IMR-90 (cell line): ENCODE data around the gene DPH3. TPM values are rescaled to one million over a fixed set of nuclear protein-coding genes. Genes with fewer than 3 reads are reported as not detected.

ENCODE experiments used
- ATAC-seq: fragments of 200-7000 bp; cut with Tn5 transposase; 2 replicates; pipeline ENCODE4 v1.9.1; 2020; ENCODE audit warnings: low read depth, mild to moderate bottlenecking, moderate library complexity
- BruUV-seq: library from RNA; stranded (reverse); fragments of 400-500 nt; replicated peaks from 2 replicates; lab custom pipeline; 2021; lab: Mats Ljungman, UMichigan
- CTCF ChIA-PET: fragments of 300-600 bp; formaldehyde crosslinking; extraction: SDS; loops from one replicate; lab custom pipeline; 2021; ENCODE audit warnings: antibody characterized with exemption; lab: Yijun Ruan, JAX
- POLR2A ChIA-PET: fragments of 300-600 bp; sonication (Branson Sonifier 250); formaldehyde crosslinking; loops from one replicate; lab custom pipeline; 2022; ENCODE audit warnings: antibody characterized with exemption; ENCODE audit not compliant: unreplicated experiment; lab: Charles Lee
- DNase-seq: peaks from one replicate; pipeline ENCODE4 v3.0.0; 2013
- H2AFZ ChIP-seq: replicated peaks from 2 replicates; pipeline ENCODE3; 2013; ENCODE audit warnings: low read length, mild to moderate bottlenecking; ENCODE audit not compliant: poor library complexity
- H2AK5ac ChIP-seq: 2 replicates; pipeline ENCODE4 v1.6.1; 2013; ENCODE audit warnings: low read depth, low read length, inconsistent platforms
- H2AK9ac ChIP-seq: replicated peaks from 2 replicates; pipeline ENCODE3; 2013; ENCODE audit warnings: mild to moderate bottlenecking, low read depth, low read length, moderate library complexity; ENCODE audit not compliant: poor library complexity
- H2BK120ac ChIP-seq: 2 replicates; pipeline ENCODE4 v1.6.1; 2013; ENCODE audit warnings: low read depth, low read length, inconsistent platforms
- H2BK15ac ChIP-seq: 3 replicates; pipeline ENCODE4 v1.6.1; 2013; ENCODE audit warnings: low read depth, low read length, inconsistent platforms
- H2BK20ac ChIP-seq: 2 replicates; pipeline ENCODE4 v1.6.1; 2013; ENCODE audit warnings: low read depth, mild to moderate bottlenecking, inconsistent platforms, low read length, moderate library complexity
- H2BK5ac ChIP-seq: 2 replicates; pipeline ENCODE4 v1.6.1; 2013; ENCODE audit warnings: mild to moderate bottlenecking, low read depth, low read length, inconsistent platforms; ENCODE audit not compliant: poor library complexity, severe bottlenecking
- H3K14ac ChIP-seq: replicated peaks from 2 replicates; pipeline ENCODE4 v1.6.1; 2013; ENCODE audit warnings: low read depth, low read length, inconsistent platforms
- H3K18ac ChIP-seq: 2 replicates; pipeline ENCODE4 v1.6.1; 2013; ENCODE audit warnings: low read depth, low read length, control low read depth
- H3K23ac ChIP-seq: 2 replicates; pipeline ENCODE4 v1.6.1; 2013; ENCODE audit warnings: low read depth, low read length, inconsistent platforms
- H3K27ac ChIP-seq: 2 replicates; pipeline ENCODE4 v1.5.1; 2013; ENCODE audit warnings: mild to moderate bottlenecking, control low read depth, low read length; ENCODE audit not compliant: insufficient read depth
- H3K27me3 ChIP-seq: 2 replicates; pipeline ENCODE4 v1.6.1; 2013; ENCODE audit warnings: low read length; ENCODE audit not compliant: control insufficient read depth, insufficient read depth
- H3K36me3 ChIP-seq: 2 replicates; pipeline ENCODE4 v1.6.1; 2013; ENCODE audit warnings: low read length, mixed read lengths; ENCODE audit not compliant: control insufficient read depth, insufficient read depth
- H3K4ac ChIP-seq: 2 replicates; pipeline ENCODE4 v1.6.1; 2013; ENCODE audit warnings: low read depth, low read length, inconsistent platforms
- H3K4me1 ChIP-seq: 2 replicates; pipeline ENCODE4 v1.6.1; 2013; ENCODE audit warnings: low read length, mixed read lengths; ENCODE audit not compliant: control insufficient read depth, insufficient read depth
- H3K4me2 ChIP-seq: 2 replicates; pipeline ENCODE4 v1.6.1; 2013; ENCODE audit warnings: low read depth, mild to moderate bottlenecking, control low read depth, low read length, moderate library complexity
- H3K4me3 ChIP-seq: 2 replicates; pipeline ENCODE4 v1.5.1; 2013; ENCODE audit warnings: low read depth, mild to moderate bottlenecking, control low read depth, low read length, moderate library complexity; ENCODE audit not compliant: insufficient read depth
- H3K56ac ChIP-seq: 2 replicates; pipeline ENCODE4 v1.6.1; 2013; ENCODE audit warnings: low read length, inconsistent platforms; ENCODE audit not compliant: insufficient read depth; ENCODE audit errors: extremely low read depth
- H3K79me1 ChIP-seq, 2 experiments: 2 replicates each; pipeline ENCODE4 v1.6.1; 2013; ENCODE audit warnings: low read length in 2 of 2, inconsistent platforms in 1 of 2, low read depth in 1 of 2
- H3K9ac ChIP-seq: 2 replicates; pipeline ENCODE4 v1.6.1; 2013; ENCODE audit warnings: low read depth, low read length, control low read depth
- H3K9me1 ChIP-seq: 2 replicates; pipeline ENCODE4 v1.6.1; 2013; ENCODE audit warnings: low read length, inconsistent platforms; ENCODE audit not compliant: insufficient read depth
- H3K9me3 ChIP-seq: 2 replicates; pipeline ENCODE4 v1.6.1; 2013; ENCODE audit warnings: low read length; ENCODE audit not compliant: control insufficient read depth, insufficient read depth
- H4K20me1 ChIP-seq: 2 replicates; pipeline ENCODE4 v1.6.1; 2013; ENCODE audit warnings: low read length, inconsistent platforms; ENCODE audit not compliant: insufficient read depth
- H4K5ac ChIP-seq: 2 replicates; pipeline ENCODE4 v1.6.1; 2013; ENCODE audit warnings: mild to moderate bottlenecking, low read depth, low read length, control low read depth
- H4K8ac ChIP-seq, 2 experiments: 2 replicates each; pipeline ENCODE4 v1.6.1; 2013; ENCODE audit warnings: low read depth in 2 of 2, low read length in 2 of 2, control low read depth in 1 of 2, inconsistent platforms in 1 of 2
- H4K91ac ChIP-seq: 2 replicates; pipeline ENCODE4 v1.6.1; 2013; ENCODE audit warnings: low read depth, low read length, inconsistent platforms; ENCODE audit not compliant: insufficient read depth
- BHLHE40 ChIP-seq: fragments of 150-350 bp; IDR thresholded peaks from 2 replicates; pipeline ENCODE4 v1.6.1; 2016; ENCODE audit warnings: mild to moderate bottlenecking, low read depth, low read length
- CHD1 ChIP-seq: IDR thresholded peaks from 2 replicates; pipeline ENCODE4 v1.6.1; 2012; ENCODE audit warnings: low read depth, low read length, improper control_type of control experiment
- MAFK ChIP-seq: IDR thresholded peaks from 2 replicates; pipeline ENCODE4 v1.6.1; 2012; ENCODE audit warnings: low read depth, low read length, improper control_type of control experiment
- NFE2L2 ChIP-seq: fragments of 150-350 bp; IDR thresholded peaks from 2 replicates; pipeline ENCODE4 v1.6.1; 2016; ENCODE audit warnings: low read depth, mild to moderate bottlenecking, low read length
- POLR2A ChIP-seq: IDR thresholded peaks from 2 replicates; pipeline ENCODE4 v1.6.1; 2012; ENCODE audit warnings: mild to moderate bottlenecking, low read depth, low read length
- RAD21 ChIP-seq: IDR thresholded peaks from 2 replicates; pipeline ENCODE4 v1.6.1; 2012; ENCODE audit warnings: low read length, improper control_type of control experiment
- SMC3 ChIP-seq: fragments of 150-350 bp; IDR thresholded peaks from 2 replicates; pipeline ENCODE4 v1.6.1; 2016; ENCODE audit warnings: low read depth, mild to moderate bottlenecking, antibody characterized with exemption, low read length, moderate library complexity
- WGBS, 2 experiments: methylation state at CpG; one replicate each; pipeline versions ENCODE4 v1.1.5 to v1.1.7; 2013; ENCODE audit warnings: missing lambda C conversion rate in 2 of 2; ENCODE audit not compliant: insufficient read length in 1 of 2; ENCODE audit errors: extremely low coverage in 2 of 2; 5-methylcytosine and 5-hydroxymethylcytosine counted together
- dilution Hi-C: fragments of 300-500 bp; cut with HindIII; formaldehyde crosslinking; loops from one replicate; pipeline ENCODE4 v1.14.3; 2018; ENCODE audit warnings: low sequenced_read_pairs; ENCODE audit not compliant: unreplicated experiment
- in situ Hi-C: fragments of 300-500 bp; cut with MboI; formaldehyde crosslinking; loops from 3 replicates; pipeline ENCODE4 v1.14.3; 2019; ENCODE audit warnings: low sequenced_read_pairs, inconsistent platforms, mixed read lengths
- intact Hi-C: fragments of 100-400 bp; cut with micrococcal nuclease; formaldehyde crosslinking; loops from 2 replicates; pipeline ENCODE4 v1.10.0; 2022
- polyA plus RNA-seq, 3 experiments: library from polyadenylated mRNA; depleted of rRNA; stranded (reverse); fragments of >200 nt; gene quantifications; 2 replicates each; pipeline ENCODE4 v1.2.3, GENCODE V29; 2012; ENCODE audit warnings: low replicate concordance in 1 of 3
- total RNA-seq: library from RNA; depleted of rRNA; stranded (reverse); fragments of >200 nt; gene quantifications from 2 replicates; pipeline ENCODE4 v1.2.3, GENCODE V29; 2012
- TF ChIP-seq, protein P1 (sequence below): fragments of 150-350 bp; IDR thresholded peaks from 2 replicates; pipeline ENCODE4 v1.6.1; 2016; ENCODE audit warnings: low read depth, mild to moderate bottlenecking, low read length, moderate library complexity, borderline replicate concordance

Gene DPH3
- total and polyA plus RNA-seq, 2 of the 4 experiments (the other 2 are of a cell fraction): 12.9 to 32.1 TPM

DNA sequence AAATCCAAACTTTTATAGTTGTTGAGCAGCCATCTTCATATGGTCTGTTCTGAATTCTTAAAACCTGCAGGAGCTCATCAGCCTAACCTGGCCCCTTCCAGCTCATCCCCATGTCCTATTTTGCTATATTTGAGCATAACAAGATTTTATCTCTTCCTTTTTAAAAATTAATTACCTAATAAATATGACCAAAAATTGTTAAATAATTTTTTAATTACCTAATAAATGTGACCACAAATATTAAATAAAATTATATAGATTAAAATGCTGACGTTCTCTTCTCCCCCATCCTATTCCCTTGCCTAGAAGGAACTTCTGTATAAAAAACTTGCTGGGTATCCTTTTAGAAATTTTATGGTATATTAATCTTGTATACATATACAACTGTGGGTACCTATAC, 44.0 kb upstream of the DPH3 start:
- H2BK120ac ChIP-seq: no peak overlapping the region
- no peaks in the 10 kb centered on the region; the same call in 1 of the 2 replicates for H3K4me1 ChIP-seq
- H3K14ac ChIP-seq: no peak overlapping the region
- H4K8ac ChIP-seq: no peak overlapping the region
- no peak overlapping the region for H2BK20ac ChIP-seq
- H4K20me1 ChIP-seq: no peaks in the 10 kb centered on the region
- dilution Hi-C loops (no loop called here), intact Hi-C loops (no loop called here), in situ Hi-C loops (loop anchor here (5.0 kb wide), 1 partner anchor 209 kb away; no protein-coding TSS in a partner anchor)
- no peak overlapping the region for H2AFZ ChIP-seq
- no peak overlapping the region for H3K18ac ChIP-seq
- CTCF ChIA-PET: interaction anchor here (0.7 kb wide), 1 partner anchor 8 kb away, joined by 3 read pairs; no protein-coding TSS in a partner anchor
- H3K27ac ChIP-seq: no peak overlapping the region
- no peak overlapping the region for H3K23ac ChIP-seq
- H2AK9ac ChIP-seq: no peak overlapping the region
- H2AK5ac ChIP-seq: no peak overlapping the region
- DNase-seq: no peak
- no peak overlapping the region for H3K9ac ChIP-seq
- H3K27me3 ChIP-seq: no peaks in the 10 kb centered on the region
- no peak overlapping the region for H2BK15ac ChIP-seq
- H3K4me3 ChIP-seq: no peak overlapping the region
- peaks cover 22% of the 10 kb centered on the region for H3K9me1 ChIP-seq
- H3K79me1 ChIP-seq: peaks cover 0 to 20% of the 10 kb centered on the region in 2 experiments; a peak in 2 of 4 replicates
- H3K36me3 ChIP-seq: peaks cover 12% of the 10 kb centered on the region
- H3K4ac ChIP-seq: no peak overlapping the region
- H2BK5ac ChIP-seq: no peak overlapping the region
- no TSS peak for BruUV-seq
- no peak overlapping the region for H4K5ac ChIP-seq
- H3K9me3 ChIP-seq: no peaks in the 10 kb centered on the region
- POLR2A ChIA-PET: no interaction called here
- H3K4me2 ChIP-seq: no peak overlapping the region
- no peak overlapping the region for H4K91ac ChIP-seq
- TF ChIP-seq RAD21: no peak
- no peak for TF ChIP-seq NFE2L2
- TF ChIP-seq MAFK: no peak
- TF ChIP-seq CHD1: no peak
- TF ChIP-seq POLR2A: no peak
- no peak for TF ChIP-seq SMC3
- TF ChIP-seq BHLHE40: no peak
- TF ChIP-seq, protein P1, sequence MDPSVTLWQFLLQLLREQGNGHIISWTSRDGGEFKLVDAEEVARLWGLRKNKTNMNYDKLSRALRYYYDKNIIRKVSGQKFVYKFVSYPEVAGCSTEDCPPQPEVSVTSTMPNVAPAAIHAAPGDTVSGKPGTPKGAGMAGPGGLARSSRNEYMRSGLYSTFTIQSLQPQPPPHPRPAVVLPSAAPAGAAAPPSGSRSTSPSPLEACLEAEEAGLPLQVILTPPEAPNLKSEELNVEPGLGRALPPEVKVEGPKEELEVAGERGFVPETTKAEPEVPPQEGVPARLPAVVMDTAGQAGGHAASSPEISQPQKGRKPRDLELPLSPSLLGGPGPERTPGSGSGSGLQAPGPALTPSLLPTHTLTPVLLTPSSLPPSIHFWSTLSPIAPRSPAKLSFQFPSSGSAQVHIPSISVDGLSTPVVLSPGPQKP: no peak
- no peak for ATAC-seq
- H3K56ac ChIP-seq: no peak overlapping the region
- no CpG with 5 or more reads among the region's 1 CpG for WGBS, 2 experiments
